HG03108 (cell line): ENCODE measurements around the gene TIMM17A.

Experiments
- ATAC-seq: cut with Tn5 transposase; IDR thresholded peaks from one replicate; pipeline ENCODE4 v1.9.1; 2021; ENCODE audit warnings: moderate library complexity; ENCODE audit not compliant: unreplicated experiment

TIMM17A gene

DNA sequence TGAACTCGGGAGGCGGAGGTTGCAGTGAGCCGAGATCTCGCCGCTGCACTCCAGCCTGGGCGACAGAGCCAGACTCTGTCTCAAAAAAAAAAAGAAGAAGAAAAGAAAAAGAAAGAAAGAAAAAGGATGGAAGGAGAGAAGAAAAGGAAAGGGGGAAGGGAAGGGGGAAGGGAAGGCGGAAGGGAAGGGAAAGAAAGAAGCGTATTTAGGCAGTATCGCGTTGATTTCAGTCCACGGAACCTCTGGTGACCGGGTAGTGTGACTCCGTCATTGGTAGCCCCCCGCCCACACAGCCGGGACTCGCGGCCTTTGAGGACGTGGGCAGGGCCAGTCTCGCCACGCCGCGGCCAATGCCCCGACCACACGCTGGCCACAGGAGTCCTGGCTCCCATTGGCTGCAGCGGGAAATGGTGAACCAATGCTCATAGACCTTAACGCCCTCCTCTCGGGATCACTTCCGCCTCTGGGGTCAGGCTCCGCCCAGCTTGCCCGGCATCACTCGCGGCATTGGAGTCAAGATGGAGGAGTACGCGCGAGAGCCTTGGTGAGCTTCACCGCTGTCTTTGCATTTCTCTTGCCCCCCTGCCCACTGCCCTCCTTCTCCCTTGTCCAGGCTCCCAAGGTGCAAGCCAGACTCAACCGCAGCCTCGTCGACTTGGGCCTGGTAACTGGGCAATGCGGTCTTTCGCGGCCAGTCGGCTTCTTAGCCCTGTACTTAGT lies at the start of gene TIMM17A:
Gene TIMM17A, plus strand, starts transcription at position 495 of the 720 bp plus-strand sequence. Its CDS starts 24 bp downstream, at position 519.
- ATAC-seq = peak; percentile 100

DNA sequence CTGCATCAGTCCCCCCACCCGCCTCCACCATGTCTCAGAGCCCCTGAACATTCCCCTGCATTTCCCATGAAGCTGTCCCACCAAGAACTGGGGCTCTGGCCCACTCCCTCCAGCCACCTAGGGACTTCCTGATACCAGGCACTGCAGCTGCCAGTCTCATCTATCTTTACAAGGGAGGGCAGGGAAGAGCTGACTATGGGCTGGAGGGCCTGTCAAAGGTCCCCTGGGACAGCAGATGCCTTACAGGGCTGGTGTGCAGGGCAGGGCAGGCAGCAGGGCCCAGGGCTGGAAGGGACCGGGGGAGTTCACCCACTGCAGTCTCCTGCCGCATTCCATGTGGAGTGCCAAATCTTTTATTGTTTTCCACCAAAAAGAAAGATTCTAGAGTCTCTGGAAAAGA lies 49.0 kb upstream of the TIMM17A start:
- no peak for ATAC-seq

DNA sequence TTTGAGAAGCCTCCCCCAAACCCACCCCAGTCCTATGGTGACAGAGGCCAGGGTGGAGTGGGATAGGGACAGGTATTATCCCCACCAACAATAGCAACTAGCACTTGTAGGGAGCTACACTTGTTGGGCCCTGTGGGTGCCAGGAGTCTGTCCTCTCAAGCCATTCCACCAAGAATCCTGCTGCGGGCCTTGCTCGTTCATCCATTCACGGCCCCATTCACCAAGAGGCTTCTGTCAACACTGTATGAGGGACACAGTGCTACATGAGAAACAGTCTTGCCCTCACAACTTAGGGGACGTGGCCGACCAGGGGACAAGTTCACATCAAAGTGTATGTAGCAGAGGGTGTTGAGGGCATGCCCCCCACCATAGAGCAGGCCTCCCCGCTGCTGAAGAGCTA lies 47.7 kb upstream of the TIMM17A start:
- ATAC-seq = no peak

DNA sequence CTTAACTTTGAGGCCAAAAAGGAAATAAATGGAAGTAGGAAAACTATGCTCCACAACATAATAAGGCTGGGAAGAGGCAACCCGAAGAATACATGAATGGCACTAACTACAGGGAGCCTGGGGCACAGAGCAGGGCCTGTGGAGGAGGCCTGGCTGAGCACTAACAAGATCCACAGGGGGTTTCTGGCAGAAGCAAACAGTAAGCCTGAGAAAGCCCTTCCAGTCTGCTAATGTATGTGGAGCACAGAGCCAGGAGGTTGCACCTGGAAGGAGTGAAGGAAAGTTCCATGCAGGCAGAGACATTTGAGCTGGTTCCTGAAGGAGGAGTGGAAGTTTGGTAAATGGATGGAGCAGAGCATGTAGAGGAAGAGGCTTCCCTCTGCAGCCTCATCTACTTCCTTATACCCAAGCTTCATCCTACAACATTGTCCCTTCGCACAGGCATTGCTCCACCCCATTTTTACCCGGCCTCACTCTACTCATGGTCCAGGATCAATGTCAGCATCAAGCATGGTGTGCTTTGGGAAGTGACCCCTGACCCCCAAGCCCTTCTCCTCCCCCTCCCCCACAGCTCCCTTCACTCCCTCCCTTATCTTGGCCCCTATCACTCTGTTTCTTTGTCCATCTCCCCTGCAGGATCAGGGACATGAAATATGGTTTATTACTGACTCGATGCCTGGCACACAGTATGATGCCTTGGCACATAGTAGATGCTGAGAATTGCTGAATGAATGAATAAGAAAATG lies 43.3 kb upstream of the TIMM17A start:
- no peak for ATAC-seq

DNA sequence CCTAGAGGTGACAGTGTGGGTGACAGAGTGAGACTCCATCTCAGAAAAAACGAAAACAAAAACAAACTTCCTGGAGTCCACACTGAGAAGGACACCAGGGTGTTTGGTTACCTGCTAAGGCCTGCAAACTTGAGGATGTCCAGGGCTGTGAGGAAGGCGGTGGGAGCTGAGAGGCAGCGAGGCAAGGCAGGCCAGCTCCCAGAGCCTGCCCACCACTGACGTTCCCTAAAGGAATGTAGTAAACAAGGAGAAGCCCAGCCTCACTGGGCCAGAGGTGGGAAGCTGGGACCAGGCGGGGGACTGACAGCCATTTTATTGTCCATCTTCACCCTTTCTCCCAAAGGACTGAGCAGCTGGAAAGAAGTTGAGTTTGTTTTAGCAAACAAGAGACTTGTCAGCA lies 42.5 kb upstream of the TIMM17A start:
- no peak for ATAC-seq

DNA sequence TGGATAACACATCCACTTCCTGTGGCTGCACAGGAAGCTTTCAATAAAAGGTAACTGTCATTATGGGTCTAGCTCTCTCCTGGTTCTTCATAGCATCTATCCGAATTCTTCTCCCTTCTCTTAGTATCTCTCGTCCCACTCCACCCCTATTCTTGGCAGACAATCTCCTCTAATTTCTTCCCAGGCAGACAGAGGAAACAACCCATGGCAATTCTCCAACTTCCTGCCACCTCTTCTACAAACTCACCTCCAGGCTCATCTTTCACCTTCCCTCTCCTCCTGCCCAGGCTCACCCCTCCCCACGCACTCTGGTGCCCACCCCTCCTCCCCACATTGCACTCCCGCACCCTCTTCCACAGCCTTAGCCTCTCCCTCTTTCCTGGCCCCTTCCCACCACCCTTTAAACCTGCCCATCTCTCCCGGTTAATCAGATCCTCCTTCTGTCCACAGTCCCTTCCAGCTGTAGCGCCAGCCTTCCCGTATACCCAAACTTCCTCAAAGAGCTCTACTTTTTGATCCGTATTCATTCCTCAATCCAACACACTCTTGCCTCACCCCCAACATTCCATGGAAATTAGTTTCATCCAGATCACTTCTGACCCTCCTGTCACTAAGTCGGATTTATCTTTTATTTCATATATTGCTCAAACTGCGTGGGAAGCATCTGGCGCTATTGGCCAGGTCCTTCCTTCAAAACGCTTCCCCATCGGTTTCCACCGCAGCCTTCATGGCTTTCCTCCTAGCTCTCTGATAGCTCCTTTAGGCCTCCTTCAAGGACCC lies 40.7 kb upstream of the TIMM17A start:
- no peak for ATAC-seq

DNA sequence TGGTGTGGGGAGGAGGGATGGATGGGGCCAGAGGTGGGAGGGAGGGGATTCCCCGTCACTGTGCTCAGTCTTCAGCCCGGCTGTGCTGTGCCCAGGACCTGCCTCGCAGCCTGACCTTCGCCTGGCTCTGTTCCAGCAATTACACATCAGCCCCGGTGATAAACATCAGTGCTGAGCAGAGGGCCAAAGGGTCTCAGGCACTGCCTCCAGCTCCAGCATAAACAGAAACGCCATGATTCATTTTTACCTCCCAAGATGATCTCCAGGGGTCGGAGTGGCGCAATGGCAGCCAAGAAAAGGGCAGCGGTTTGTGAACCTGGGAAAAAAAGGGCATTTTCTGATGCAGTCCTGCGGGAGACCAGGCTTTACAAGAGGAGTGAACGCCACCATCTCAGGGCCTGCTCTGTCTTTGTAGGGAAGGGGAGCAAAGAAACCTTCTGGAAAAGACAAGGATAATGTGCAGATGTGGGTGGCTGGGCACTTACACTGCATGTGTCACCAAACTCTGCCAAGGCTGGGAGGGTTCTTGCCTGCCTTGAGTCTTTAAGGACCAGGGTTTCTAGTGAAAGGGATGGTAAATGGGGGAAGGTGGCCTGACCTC lies 38.6 kb upstream of the TIMM17A start:
- ATAC-seq = no peak

DNA sequence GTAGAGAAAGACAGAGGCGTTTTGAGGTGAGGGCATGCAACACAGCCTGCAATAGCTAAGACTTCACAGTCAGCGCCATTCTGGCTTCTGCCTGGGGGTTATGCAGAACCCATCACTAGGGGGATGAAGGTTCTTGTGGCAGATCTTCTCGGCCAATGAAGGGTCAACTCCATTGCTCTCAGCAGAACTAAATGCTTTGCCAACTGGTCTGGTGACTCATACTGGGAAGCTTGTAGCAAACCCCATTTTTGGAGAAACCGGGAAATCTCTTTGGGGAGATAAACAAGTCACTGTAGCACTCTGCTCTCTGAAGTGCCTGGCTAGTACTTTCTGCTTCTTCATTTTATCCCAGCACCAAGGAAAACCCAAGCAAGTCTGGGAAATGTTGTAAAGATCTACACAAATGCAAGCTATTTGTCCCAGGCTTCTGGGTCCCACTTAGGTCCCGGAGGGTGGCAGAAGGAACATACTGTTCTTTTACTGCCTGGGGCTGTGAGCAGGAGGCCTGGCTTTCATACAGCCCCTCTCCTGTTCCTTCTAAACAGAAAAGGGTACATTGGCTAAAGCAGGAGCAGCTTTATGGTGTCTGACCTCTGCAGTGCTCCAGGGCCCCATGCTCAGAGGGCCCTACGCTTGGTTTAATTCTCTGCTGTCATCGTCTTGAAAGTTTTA lies 37.8 kb upstream of the TIMM17A start:
- ATAC-seq = no peak

DNA sequence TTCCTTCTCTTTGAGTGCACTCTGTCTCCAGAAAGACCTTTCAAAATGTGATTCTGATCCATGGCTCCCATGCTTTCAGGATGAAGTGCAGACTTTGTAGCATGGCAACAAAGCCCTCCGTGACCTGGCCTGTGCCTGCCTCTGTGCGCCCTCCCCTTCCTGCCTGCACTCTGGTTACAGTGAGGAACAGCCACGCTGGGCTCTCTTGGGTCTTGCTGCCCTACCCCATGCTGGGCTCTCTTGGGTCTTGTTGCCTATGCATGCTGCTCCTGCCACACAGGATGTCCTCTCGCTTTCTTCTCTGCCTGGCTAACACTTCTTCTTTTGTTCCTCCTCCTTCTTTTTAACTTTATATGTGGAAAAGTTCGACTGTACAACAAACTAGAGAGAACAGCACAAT lies 37.0 kb upstream of the TIMM17A start:
- no peak for ATAC-seq

DNA sequence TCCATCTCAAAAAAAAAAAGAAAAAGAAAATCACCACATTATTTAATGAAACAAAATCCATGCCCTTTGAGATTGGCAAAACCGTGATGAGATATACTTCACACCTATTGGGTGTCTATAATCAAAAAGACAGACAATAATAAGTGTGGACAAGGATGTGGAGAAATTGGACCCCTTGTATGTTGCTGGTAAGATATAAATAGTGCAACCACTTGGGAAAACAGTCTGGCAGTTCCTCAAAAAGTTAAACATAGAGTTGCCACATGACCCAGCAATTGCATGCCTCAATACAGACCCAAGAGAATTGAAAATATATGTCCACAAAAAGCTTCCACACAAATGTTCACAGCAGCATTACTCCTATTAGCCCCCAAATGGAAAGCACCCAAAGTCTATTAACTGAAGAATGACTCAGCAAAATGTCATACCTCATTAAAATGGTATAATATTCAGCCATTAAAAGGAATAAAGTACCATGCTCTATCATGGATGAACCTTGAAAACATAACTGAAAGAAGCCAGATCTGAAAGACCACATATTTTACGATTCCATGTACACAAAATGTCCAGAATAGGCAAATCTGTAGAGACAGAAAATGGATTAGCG lies 33.2 kb upstream of the TIMM17A start:
- ATAC-seq = no peak

DNA sequence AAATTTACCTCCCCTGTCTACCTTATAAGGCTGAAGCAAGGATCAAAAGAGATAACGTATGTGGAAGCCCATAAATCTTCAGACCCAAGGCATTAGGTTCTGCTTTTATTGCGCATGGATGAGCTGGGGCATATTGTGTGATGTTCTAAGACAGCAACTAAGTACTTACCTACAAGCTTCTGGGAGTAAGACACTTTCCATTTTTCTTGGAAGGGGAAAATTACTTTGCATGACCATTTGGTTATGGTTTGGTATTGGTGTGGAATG lies 30.1 kb upstream of the TIMM17A start:
- no peak for ATAC-seq

DNA sequence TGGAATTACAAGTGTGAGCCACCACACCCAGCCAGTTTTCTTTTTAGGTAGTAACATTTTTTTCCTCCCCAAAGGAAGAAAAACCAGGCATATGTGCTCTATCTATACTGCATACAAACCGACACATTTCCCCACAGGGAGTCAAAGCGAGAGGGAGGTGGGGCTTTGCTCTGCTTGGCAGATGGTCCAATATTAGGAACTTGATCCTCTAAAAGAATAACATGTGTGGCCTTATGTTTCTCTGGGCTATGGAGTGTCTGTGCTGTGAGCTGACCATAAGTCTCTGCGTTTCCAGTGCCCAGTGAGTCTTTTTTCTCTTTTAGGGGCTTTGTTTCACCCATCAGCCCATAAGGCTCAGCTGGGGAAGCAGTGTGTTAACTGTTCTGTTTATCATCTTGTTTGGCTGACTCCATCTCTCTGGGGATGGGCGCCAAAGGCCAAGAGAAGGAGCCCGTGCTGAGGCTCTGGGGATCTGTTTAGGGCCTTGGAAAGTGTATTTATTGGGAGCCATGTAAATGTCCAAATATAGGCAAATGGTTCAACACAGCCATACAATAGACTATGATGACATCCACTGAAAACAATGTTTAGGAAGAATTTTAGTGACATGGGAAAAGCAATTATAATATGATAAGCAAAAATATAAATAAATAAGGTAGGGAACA lies 29.2 kb upstream of the TIMM17A start:
- no peak for ATAC-seq

DNA sequence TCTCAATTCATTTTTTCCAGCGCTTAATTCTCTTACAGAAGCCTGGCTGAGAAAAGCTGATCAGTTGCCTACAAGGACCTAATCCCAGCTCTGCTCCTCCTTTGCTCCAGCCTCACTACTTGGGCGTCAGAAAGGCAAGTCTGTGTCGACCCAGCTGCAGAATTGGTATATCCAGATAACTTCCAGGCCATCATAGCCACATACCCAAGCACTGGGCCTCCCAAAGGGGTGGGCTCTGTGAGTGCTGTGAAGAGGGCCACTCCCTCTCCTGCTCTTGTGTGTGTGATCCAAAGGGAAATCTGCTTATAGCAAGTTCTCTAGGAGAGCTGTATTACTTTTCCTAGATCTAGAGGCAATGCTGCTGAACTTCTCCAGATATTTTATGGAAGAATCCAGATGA lies 27.0 kb upstream of the TIMM17A start:
- no peak for ATAC-seq

DNA sequence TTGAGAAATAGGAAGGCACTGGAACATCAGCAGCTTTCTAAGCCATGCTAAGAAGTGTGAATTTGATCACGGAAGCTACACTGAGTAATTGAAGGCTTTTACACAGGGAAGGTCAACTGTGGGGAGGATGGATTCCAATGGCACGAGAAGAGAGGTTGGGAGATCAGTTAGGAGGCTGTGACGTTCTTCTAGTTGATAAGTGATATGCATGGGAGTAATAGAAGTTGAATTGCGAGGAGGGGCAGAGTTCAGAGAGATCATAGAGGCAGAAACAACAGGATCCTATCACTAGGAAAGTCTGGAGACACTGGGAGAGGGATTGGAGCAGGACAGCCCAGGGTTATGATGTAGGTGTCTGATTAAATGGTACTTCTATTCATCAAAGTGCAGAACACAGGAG lies 25.2 kb upstream of the TIMM17A start:
- no peak for ATAC-seq

DNA sequence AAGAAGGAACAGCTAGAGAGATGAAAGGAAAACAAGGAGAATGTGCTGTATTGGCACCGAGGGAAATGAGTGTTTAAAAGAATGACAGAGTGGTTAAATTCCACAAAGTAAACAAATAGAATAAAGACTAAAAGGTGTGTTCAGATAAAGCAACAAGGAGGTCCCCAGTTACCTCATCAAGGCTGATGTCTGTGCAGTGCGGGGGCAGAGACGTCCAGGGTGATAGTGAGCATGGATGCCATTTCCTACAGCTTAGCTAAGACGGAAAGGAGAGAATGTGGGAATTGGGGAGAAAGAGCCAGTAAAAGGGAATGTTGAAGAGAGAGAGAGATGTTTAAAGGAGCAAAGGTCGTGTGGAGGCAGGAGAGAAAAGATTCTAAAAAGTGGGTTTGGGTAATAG lies 24.5 kb upstream of the TIMM17A start:
- ATAC-seq = no peak

DNA sequence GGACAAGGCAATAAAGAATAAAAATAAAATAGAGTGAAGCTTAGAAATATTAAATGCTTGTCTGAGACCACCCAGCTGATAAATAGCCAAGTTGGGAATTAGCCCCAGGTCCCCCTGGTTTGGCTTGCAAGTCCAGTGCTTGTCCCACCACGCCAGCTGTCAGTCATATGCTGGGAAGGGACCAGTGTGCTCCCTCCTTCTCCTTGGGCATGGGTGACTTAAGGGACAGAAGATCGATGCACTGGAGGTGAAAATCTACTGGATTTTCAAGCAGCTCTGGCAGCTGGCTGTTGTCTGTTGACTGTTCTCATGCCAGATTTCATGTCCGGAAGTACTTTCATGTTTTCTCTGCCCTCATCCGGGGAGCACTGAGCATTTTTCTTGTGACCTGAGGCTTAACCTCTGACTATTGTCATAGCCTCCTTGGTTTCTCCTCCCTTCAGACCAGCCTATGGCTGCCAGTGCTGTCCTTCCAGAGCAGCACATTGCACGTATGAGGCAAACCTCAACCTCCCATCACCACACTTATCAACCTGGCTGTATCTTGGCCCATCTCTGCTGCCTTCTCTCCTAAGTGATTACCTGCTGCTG lies 21.4 kb upstream of the TIMM17A start:
- no peak for ATAC-seq

DNA sequence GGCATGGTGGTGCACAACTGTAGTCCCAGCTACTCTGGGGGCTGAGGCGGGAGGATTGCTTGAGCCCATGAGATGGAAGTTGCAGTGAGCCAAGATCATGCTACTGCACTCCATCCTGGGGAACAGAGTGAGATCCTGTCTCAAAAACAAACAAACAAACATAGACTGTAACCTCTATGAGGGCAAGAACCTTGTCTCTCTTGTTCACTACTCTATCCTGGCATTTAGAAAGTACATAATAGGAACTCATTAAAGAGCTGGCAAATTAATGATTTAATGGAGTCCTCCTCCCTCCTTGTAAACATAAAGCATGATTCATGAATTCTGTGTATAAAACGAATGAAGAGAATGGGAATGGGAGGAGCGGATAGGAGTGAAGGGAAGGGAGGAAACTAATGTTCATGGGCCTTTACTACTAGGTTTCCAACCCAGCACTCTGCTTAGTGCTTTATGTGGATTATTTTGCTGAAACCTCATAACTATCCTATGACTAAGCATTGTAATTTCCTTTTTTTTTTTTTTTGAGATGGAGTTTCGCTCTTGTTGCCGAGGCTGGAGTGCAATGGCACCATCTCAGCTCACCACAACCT lies 17.6 kb upstream of the TIMM17A start:
- no peak for ATAC-seq

DNA sequence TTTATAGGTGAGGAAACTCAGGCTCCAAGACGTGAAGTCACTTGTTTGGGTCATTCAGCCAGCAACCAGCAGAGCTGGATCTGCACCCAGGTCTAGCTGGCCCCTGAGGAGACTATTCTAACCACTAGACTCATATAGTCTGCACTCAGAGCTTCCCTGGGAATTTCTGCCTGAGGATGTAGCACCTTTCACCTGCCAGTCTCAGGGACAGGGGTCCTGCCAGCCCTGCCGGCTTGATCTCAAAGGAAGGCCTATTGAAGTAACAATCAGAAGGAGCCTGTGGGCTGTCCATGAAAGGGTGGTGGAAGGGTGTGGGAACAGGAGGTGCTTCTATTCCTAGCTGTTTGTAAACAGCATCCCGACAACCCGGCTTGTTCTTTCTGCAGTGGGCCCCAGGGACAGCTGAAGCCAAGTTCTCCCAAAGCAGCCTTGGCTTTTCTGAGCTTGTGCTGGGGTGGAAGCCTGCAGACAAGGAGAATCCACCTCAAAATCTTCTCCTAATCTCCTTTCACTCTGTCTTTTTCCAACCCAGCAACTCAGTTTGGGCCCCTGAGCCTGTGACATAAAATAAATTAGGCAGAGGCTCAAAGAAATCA lies 16.8 kb upstream of the TIMM17A start:
- ATAC-seq = no peak

DNA sequence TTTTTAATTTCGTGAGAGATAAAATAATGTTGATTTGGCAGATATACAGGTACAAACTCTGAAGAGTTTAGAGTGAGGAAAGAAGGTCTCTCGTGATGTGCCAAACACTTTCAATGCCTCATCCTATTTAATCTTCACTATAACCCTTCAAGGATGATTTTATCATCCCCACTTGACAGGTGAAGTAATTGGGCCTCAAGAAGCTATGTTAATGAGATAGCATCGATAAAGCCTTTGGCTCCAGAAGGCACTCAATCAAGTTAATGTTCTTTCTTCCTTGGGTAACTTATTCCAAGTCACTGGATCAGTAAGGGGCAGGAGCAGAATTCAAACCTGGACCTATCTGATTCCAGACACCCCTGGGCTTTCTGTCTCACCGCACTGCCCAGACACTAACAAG lies 16.2 kb upstream of the TIMM17A start:
- ATAC-seq = no peak
